ENCODE data around the gene NUCB2.

The NUCB2 gene

GRCh38 chr11:17272801-17273200 lies 3.7 kb upstream of the NUCB2 start:
- no peak for DNase-seq

- no peak for DNase-seq
Observed at GRCh38 chr11:17273211-17273610, 3.3 kb upstream of the NUCB2 start.

GRCh38 chr11:17273668-17274282 lies 2.8 kb upstream of the NUCB2 start:
- DNase-seq: no peak

GRCh38 chr11:17275400-17276235 lies 921 bp upstream of the NUCB2 start:
- no peak for DNase-seq

- no peak for DNase-seq
Observed at GRCh38 chr11:17277024-17277584, 565 bp downstream of the NUCB2 start.

- no peak for DNase-seq
Observed at GRCh38 chr11:17280494-17281127, 4.1 kb downstream of the NUCB2 start.

GRCh38 chr11:17286332-17286731 lies 9.8 kb downstream of the NUCB2 start:
- DNase-seq: no peak

- DNase-seq: no peak
Observed at GRCh38 chr11:17287058-17287457, 10.5 kb downstream of the NUCB2 start.

GRCh38 chr11:17291710-17292109 lies 15.2 kb downstream of the NUCB2 start:
- DNase-seq: no peak

GRCh38 chr11:17293311-17293710 lies 16.8 kb downstream of the NUCB2 start:
- no peak for DNase-seq

- no peak for DNase-seq
Observed at GRCh38 chr11:17294033-17294432, 17.5 kb downstream of the NUCB2 start.

- no peak for DNase-seq
Observed at GRCh38 chr11:17296852-17297559, 20.5 kb downstream of the NUCB2 start.

GRCh38 chr11:17298302-17298701 lies 21.8 kb downstream of the NUCB2 start:
- peak in 1 of 2 experiments; percentile 16 for DNase-seq

GRCh38 chr11:17300372-17300771 lies 23.8 kb downstream of the NUCB2 start:
- DNase-seq: no peak

GRCh38 chr11:17313349-17314231 lies 37.1 kb downstream of the NUCB2 start:
- no peak for DNase-seq

GRCh38 chr11:17314232-17314547 lies 37.7 kb downstream of the NUCB2 start:
- no peak for DNase-seq

- DNase-seq: no peak
Observed at GRCh38 chr11:17314904-17315426, 38.4 kb downstream of the NUCB2 start.

- no peak for DNase-seq
Observed at GRCh38 chr11:17328871-17329494, 52.4 kb downstream of the NUCB2 start.

GRCh38 chr11:17331669-17332068 lies 55.1 kb downstream of the NUCB2 start:
- no peak for DNase-seq

- no peak for DNase-seq
Observed at GRCh38 chr11:17333799-17334586, 57.5 kb downstream of the NUCB2 start.

- DNase-seq: no peak
Observed at GRCh38 chr11:17343257-17343656, 66.7 kb downstream of the NUCB2 start.
